Ectodermal cell (in vitro differentiated cells): Measurements from ENCODE around the gene KANSL1.

Experiments
- H3K27ac ChIP-seq: 2 replicates; pipeline ENCODE4 v1.7.0; 2013; ENCODE audit warnings: mild to moderate bottlenecking, low read depth, low read length; ENCODE audit not compliant: insufficient read depth, poor library complexity, severe bottlenecking
- H3K27me3 ChIP-seq: 2 replicates; pipeline ENCODE4 v1.7.0; 2013; ENCODE audit warnings: mild to moderate bottlenecking, low read length; ENCODE audit not compliant: insufficient read depth, control insufficient read depth, poor library complexity, severe bottlenecking
- H3K36me3 ChIP-seq: one replicate; pipeline ENCODE4 v1.7.0; 2013; ENCODE audit warnings: low read length; ENCODE audit not compliant: control insufficient read depth, insufficient read depth
- H3K4me1 ChIP-seq: one replicate; pipeline ENCODE4 v1.7.0; 2013; ENCODE audit warnings: low read length; ENCODE audit not compliant: control insufficient read depth, insufficient read depth
- H3K4me3 ChIP-seq: 2 replicates; pipeline ENCODE4 v1.7.0; 2013; ENCODE audit warnings: low read depth, low read length, control low read depth; ENCODE audit not compliant: insufficient read depth
- H3K9me3 ChIP-seq: 2 replicates; pipeline ENCODE4 v1.7.0; 2013; ENCODE audit warnings: mild to moderate bottlenecking, low read length, moderate library complexity; ENCODE audit not compliant: control insufficient read depth
- WGBS, 2 experiments: methylation state at CpG; one replicate each; pipeline ENCODE4 v1.1.7; 2013; ENCODE audit warnings: missing lambda C conversion rate in 2 of 2; 5-methylcytosine and 5-hydroxymethylcytosine counted together

The KANSL1 gene

GRCh38 chr17:46086821-46087220 lies 106.4 kb downstream of the KANSL1 start:
- no peaks in the 10 kb centered on the region for H3K27me3 ChIP-seq
- H3K27ac ChIP-seq, result no peak overlapping the region
- no peak overlapping the region for H3K4me3 ChIP-seq
- H3K36me3 ChIP-seq, result peaks cover 3% of the 10 kb centered on the region
- H3K4me1 ChIP-seq, result peaks cover 6% of the 10 kb centered on the region
- H3K9me3 ChIP-seq, result no peaks in the 10 kb centered on the region
- WGBS, 2 experiments, result 94 to 95% methylated on average over 4 of the region's 4 CpGs

- no peaks in the 10 kb centered on the region for H3K9me3 ChIP-seq
- H3K4me3 ChIP-seq, result no peak overlapping the region
- no peak overlapping the region for H3K27ac ChIP-seq
- H3K27me3 ChIP-seq, result no peaks in the 10 kb centered on the region
- 91 to 96% methylated on average over 5 of the region's 6 CpGs for WGBS, 2 experiments
- H3K36me3 ChIP-seq, result no peaks in the 10 kb centered on the region
- H3K4me1 ChIP-seq, result peaks cover 6% of the 10 kb centered on the region
Observed at GRCh38 chr17:46085522-46085921, 107.7 kb downstream of the KANSL1 start.

GRCh38 chr17:46082257-46082656 lies 111.0 kb downstream of the KANSL1 start:
- WGBS, 2 experiments, result 91 to 95% methylated on average over 2 of the region's 2 CpGs
- Histone ChIP-seq H3K36me3 (no peaks in the 10 kb centered on the region), H3K4me1 (peaks cover 6% of the 10 kb centered on the region), H3K27me3 (no peaks in the 10 kb centered on the region), H3K27ac (no peak overlapping the region), H3K9me3 (no peaks in the 10 kb centered on the region), H3K4me3 (no peak overlapping the region)

GRCh38 chr17:46081018-46081320 lies 112.3 kb downstream of the KANSL1 start:
- H3K27ac ChIP-seq, result no peak overlapping the region
- H3K9me3 ChIP-seq, result no peaks in the 10 kb centered on the region
- H3K4me1 ChIP-seq, result peaks cover 6% of the 10 kb centered on the region
- no peak overlapping the region for H3K4me3 ChIP-seq
- H3K27me3 ChIP-seq, result no peaks in the 10 kb centered on the region
- H3K36me3 ChIP-seq, result no peaks in the 10 kb centered on the region

- H3K9me3 ChIP-seq, result no peaks in the 10 kb centered on the region
- H3K36me3 ChIP-seq, result no peaks in the 10 kb centered on the region
- H3K4me3 ChIP-seq, result no peak overlapping the region
- 93 to 100% methylated on average over 2 to 4 of the region's 6 CpGs for WGBS, 2 experiments
- peaks cover 6% of the 10 kb centered on the region for H3K4me1 ChIP-seq
- H3K27me3 ChIP-seq, result no peaks in the 10 kb centered on the region
- no peak overlapping the region for H3K27ac ChIP-seq
Observed at GRCh38 chr17:46080118-46081017, 112.9 kb downstream of the KANSL1 start.

GRCh38 chr17:46078675-46079074 lies 114.6 kb downstream of the KANSL1 start:
- Histone ChIP-seq H3K9me3 (no peaks in the 10 kb centered on the region), H3K4me1 (peaks cover 7% of the 10 kb centered on the region), H3K27me3 (no peaks in the 10 kb centered on the region), H3K4me3 (no peak overlapping the region), H3K36me3 (no peaks in the 10 kb centered on the region), H3K27ac (no peak overlapping the region)
- 92 to 95% methylated on average over 4 of the region's 4 CpGs for WGBS, 2 experiments

GRCh38 chr17:46074540-46074939 lies 118.7 kb downstream of the KANSL1 start:
- Histone ChIP-seq H3K36me3 (no peaks in the 10 kb centered on the region), H3K4me3 (no peak overlapping the region), H3K9me3 (no peaks in the 10 kb centered on the region), H3K27ac (no peak overlapping the region), H3K27me3 (no peaks in the 10 kb centered on the region), H3K4me1 (peaks cover 18% of the 10 kb centered on the region)
- WGBS, 2 experiments, result no CpG with 5 or more reads among the region's 1 CpG

GRCh38 chr17:46072998-46073397 lies 120.2 kb downstream of the KANSL1 start:
- H3K27ac ChIP-seq, result peak overlapping the region; percentile 3
- H3K4me3 ChIP-seq, result no peak overlapping the region
- no CpG with 5 or more reads among the region's 1 CpG for WGBS, 2 experiments
- H3K9me3 ChIP-seq, result no peaks in the 10 kb centered on the region
- no peaks in the 10 kb centered on the region for H3K27me3 ChIP-seq
- no peaks in the 10 kb centered on the region for H3K36me3 ChIP-seq
- peaks cover 18% of the 10 kb centered on the region for H3K4me1 ChIP-seq

GRCh38 chr17:46071796-46072195 lies 121.4 kb downstream of the KANSL1 start:
- no peaks in the 10 kb centered on the region for H3K27me3 ChIP-seq
- peaks cover 2% of the 10 kb centered on the region for H3K36me3 ChIP-seq
- H3K27ac ChIP-seq, result no peak overlapping the region
- no peaks in the 10 kb centered on the region for H3K9me3 ChIP-seq
- H3K4me3 ChIP-seq, result no peak overlapping the region
- 80 to 87% methylated on average over 3 to 4 of the region's 5 CpGs for WGBS, 2 experiments
- peaks cover 18% of the 10 kb centered on the region for H3K4me1 ChIP-seq

- no peaks in the 10 kb centered on the region for H3K27me3 ChIP-seq
- H3K36me3 ChIP-seq, result peaks cover 26% of the 10 kb centered on the region
- H3K27ac ChIP-seq, result no peak overlapping the region
- H3K4me1 ChIP-seq, result no peaks in the 10 kb centered on the region
- H3K9me3 ChIP-seq, result no peaks in the 10 kb centered on the region
- no peak overlapping the region for H3K4me3 ChIP-seq
- WGBS, 2 experiments, result 84 to 96% methylated on average over 1 of the region's 1 CpG
Observed at GRCh38 chr17:46064460-46064859, 128.8 kb downstream of the KANSL1 start.
